SU-DHL-6 (cell line): ENCODE data around the gene OR2H2.

Source experiments
- H2AFZ ChIP-seq: fragments of 200-600 bp; sonication (generic); 2 replicates; pipeline ENCODE4 v1.6.1; 2014; ENCODE audit warnings: low read depth, mild to moderate bottlenecking, moderate library complexity, mixed read lengths, antibody characterized with exemption, low read length; ENCODE audit not compliant: severe bottlenecking
- H3F3A ChIP-seq: fragments of 200-600 bp; shearing (Covaris generic); 2 replicates; pipeline ENCODE4 v1.6.0; 2016; ENCODE audit warnings: antibody characterized with exemption, mild to moderate bottlenecking; ENCODE audit not compliant: insufficient read depth
- H3K27ac ChIP-seq: fragments of 200-600 bp; sonication (generic); 2 replicates; pipeline ENCODE4 v1.5.1; 2016; ENCODE audit warnings: low read depth, mild to moderate bottlenecking, low read length, moderate library complexity, mixed read lengths
- H3K27me3 ChIP-seq: fragments of 200-600 bp; sonication (generic), shearing (Covaris generic); 2 replicates; pipeline ENCODE4 v1.6.0; 2014; ENCODE audit warnings: mild to moderate bottlenecking, low read length
- H3K36me3 ChIP-seq: fragments of 200-600 bp; sonication (generic); 2 replicates; pipeline ENCODE4 v1.6.1; 2014; ENCODE audit warnings: mild to moderate bottlenecking, low read length, mixed read lengths
- H3K4me2 ChIP-seq: fragments of 300-600, 200-600 bp; shearing (Covaris generic), sonication (generic); 2 replicates; pipeline ENCODE4 v1.6.0; 2014; ENCODE audit warnings: low read length, low read depth, mild to moderate bottlenecking; ENCODE audit not compliant: poor library complexity, severe bottlenecking
- H3K4me3 ChIP-seq: fragments of 200-600 bp; sonication (generic); 2 replicates; pipeline ENCODE4 v1.5.1; 2014; ENCODE audit warnings: antibody characterized with exemption, low read length, mild to moderate bottlenecking, mixed read lengths; ENCODE audit not compliant: insufficient read depth, poor library complexity, severe bottlenecking
- H3K79me2 ChIP-seq: fragments of 200-600 bp; sonication (generic); 2 replicates; pipeline ENCODE4 v1.6.1; 2014; ENCODE audit warnings: mild to moderate bottlenecking, low read length, moderate library complexity; ENCODE audit not compliant: insufficient read depth
- H3K9ac ChIP-seq: fragments of 200-600 bp; sonication (generic); 2 replicates; pipeline ENCODE4 v1.7.0; 2014; ENCODE audit warnings: mild to moderate bottlenecking, low read length
- H3K9me2 ChIP-seq: fragments of 200-600 bp; sonication (generic); replicated peaks from 2 replicates; pipeline ENCODE4 v1.6.1; 2014; ENCODE audit warnings: low read length; ENCODE audit not compliant: insufficient read depth
- H3K9me3 ChIP-seq: fragments of 200-600 bp; sonication (generic); 2 replicates; pipeline ENCODE4 v1.6.1; 2014; ENCODE audit warnings: low read length, mixed read lengths; ENCODE audit not compliant: insufficient read depth
- H4K20me1 ChIP-seq: fragments of 200-600 bp; sonication (generic); 2 replicates; pipeline ENCODE4 v1.6.1; 2014; ENCODE audit warnings: low read depth, mild to moderate bottlenecking, antibody characterized with exemption, low read length, moderate library complexity, mixed read lengths
- EZH2phosphoT487 ChIP-seq: fragments of 200-600 bp; sonication (generic), shearing (Covaris generic); conservative IDR thresholded peaks from 2 replicates; pipeline ENCODE4 v1.6.1; 2018; ENCODE audit warnings: mild to moderate bottlenecking, antibody characterized with exemption, low read length, moderate library complexity, mixed read lengths
- TF ChIP-seq, protein P1 (sequence below): fragments of 200-600 bp; sonication (generic); IDR thresholded peaks from one replicate; pipeline ENCODE4 v1.5.1; 2017; ENCODE audit warnings: antibody characterized with exemption, mild to moderate bottlenecking, low read length, moderate library complexity; ENCODE audit not compliant: insufficient read depth, poor library complexity, severe bottlenecking

Gene OR2H2

DNA sequence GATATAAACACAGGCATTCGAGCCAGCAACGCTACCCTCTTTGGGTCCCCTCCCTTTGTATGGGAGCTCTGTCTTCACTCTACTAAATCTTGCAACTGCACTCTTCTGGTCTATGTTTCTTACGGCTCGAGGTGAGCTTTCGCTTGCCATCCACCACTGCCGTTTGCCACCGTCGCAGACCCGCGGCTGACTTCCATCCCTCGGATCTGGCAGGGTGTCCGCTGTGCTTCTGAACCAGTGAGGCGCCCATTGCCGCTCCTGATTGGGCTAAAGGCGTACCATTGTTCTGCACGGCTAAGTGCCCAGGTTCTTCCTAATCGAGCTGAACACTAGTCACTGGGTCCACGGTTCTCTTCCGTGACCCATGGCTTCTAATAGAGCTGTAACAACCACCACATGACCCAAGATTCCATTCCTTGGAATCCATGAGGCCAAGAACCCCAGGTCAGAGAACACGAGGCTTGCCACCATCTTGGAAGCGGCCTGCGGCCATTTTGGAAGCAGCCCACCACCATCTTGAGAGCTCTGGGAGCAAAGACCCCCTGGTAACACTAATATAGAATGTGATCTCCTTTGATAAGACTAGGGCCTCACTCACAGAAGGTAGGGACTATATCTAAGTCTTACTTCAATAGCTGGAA, 26.4 kb upstream of the OR2H2 start:
- Histone ChIP-seq H3K9ac (no peak overlapping the region), H3K27ac (no peak overlapping the region), H3K36me3 (no peaks in the 10 kb centered on the region), H4K20me1 (no peaks in the 10 kb centered on the region), H3K4me2 (no peak overlapping the region), H2AFZ (no peak overlapping the region), H3K27me3 (no peaks in the 10 kb centered on the region), H3F3A (no peaks in the 10 kb centered on the region), H3K4me3 (no peak overlapping the region), H3K79me2 (no peaks in the 10 kb centered on the region), H3K9me2 (no peaks in the 10 kb centered on the region), H3K9me3 (no peaks in the 10 kb centered on the region)
- TF ChIP-seq EZH2phosphoT487, result no peak
- TF ChIP-seq, protein P1, sequence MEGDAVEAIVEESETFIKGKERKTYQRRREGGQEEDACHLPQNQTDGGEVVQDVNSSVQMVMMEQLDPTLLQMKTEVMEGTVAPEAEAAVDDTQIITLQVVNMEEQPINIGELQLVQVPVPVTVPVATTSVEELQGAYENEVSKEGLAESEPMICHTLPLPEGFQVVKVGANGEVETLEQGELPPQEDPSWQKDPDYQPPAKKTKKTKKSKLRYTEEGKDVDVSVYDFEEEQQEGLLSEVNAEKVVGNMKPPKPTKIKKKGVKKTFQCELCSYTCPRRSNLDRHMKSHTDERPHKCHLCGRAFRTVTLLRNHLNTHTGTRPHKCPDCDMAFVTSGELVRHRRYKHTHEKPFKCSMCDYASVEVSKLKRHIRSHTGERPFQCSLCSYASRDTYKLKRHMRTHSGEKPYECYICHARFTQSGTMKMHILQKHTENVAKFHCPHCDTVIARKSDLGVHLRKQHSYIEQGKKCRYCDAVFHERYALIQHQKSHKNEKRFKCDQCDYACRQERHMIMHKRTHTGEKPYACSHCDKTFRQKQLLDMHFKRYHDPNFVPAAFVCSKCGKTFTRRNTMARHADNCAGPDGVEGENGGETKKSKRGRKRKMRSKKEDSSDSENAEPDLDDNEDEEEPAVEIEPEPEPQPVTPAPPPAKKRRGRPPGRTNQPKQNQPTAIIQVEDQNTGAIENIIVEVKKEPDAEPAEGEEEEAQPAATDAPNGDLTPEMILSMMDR, result no peak

DNA sequence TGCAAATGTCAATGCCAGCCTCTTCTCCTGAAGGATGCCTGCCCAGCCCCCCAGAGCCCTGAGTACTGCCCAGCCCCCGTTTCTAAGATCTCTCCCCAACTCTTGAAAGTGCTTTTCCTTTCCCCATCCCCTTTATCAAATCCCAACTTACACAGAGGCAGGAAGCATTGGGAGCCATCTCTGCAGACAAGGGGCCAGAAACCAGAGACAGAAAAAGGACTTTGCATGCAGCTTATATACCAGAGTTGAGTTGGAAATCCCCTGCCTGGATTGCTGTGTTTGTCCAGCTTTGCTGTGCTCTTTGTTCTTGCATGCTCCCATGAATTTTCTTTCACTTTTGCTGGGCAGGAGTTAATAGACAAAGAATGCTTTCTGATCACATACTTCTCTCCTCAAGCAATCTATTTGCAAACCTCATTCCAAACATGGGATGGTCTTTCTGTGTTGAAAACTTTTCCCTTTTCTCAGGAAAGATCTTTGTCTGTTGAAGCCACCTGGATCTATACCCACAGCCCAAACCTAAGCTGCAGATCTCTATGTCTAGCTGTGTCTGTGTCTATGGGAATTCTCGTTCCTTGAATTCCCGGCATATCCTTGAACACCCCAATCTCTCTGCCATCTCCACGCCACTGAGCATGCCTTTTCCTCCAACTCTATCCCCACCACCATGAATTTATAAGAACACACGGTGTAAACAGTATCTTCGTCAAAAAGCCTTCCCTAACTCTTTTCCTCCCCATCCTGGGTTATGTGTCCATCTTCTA, 25.2 kb upstream of the OR2H2 start, which contains the start of gene UBD:
Gene UBD, minus strand, starts transcription at position 209 of the 764 bp plus-strand sequence. Its CDS starts 31 bp downstream, at position 178.
- no peak within 1 kb of the TSS for H3K4me3 ChIP-seq
- TF ChIP-seq EZH2phosphoT487, result no peak
- TF ChIP-seq, protein P1, result no peak
- no peaks in the 10 kb centered on the region for H3K9me2 ChIP-seq
- H2AFZ ChIP-seq, result no peak within 1 kb of the TSS
- H3K79me2 ChIP-seq, result no peaks in the 10 kb centered on the region
- H3K27ac ChIP-seq, result no peak within 1 kb of the TSS
- no peaks in the 10 kb centered on the region for H3K9me3 ChIP-seq
- H3K36me3 ChIP-seq, result no peaks in the 10 kb centered on the region
- no peaks in the 10 kb centered on the region for H3F3A ChIP-seq
- H4K20me1 ChIP-seq, result no peaks in the 10 kb centered on the region
- no peaks in the 10 kb centered on the region for H3K27me3 ChIP-seq
- H3K9ac ChIP-seq, result no peak within 1 kb of the TSS
- no peak within 1 kb of the TSS for H3K4me2 ChIP-seq

DNA sequence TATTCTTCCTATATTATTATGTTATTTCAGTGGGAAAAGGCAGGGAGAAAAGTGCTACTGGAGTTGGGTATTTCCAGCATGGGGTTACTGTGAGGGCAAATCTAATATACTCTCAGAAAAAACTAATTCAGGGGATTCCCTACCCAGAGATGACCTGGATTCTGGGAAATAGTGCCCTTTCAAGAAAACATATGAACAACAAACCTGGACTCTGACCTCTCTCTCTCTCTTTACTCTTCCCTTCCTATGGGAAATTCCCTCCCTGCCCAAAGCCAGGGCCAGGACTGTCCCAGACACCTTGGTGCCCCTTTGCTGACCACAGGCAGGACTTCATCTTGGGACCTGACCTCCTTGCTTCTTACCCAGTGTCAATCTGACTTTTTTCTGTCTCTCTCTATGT, 23.8 kb upstream of the OR2H2 start:
- TF ChIP-seq, protein P1, result no peak
- no peak for TF ChIP-seq EZH2phosphoT487
- Histone ChIP-seq H3K4me3 (no peak overlapping the region), H3K9me3 (no peaks in the 10 kb centered on the region), H2AFZ (no peak overlapping the region), H4K20me1 (no peaks in the 10 kb centered on the region), H3K27ac (no peak overlapping the region), H3K9me2 (no peaks in the 10 kb centered on the region), H3F3A (no peaks in the 10 kb centered on the region), H3K4me2 (no peak overlapping the region), H3K79me2 (no peaks in the 10 kb centered on the region), H3K27me3 (no peaks in the 10 kb centered on the region), H3K36me3 (no peaks in the 10 kb centered on the region), H3K9ac (no peak overlapping the region)
